ENCODE results near the gene SLC35F3. TPM values are rescaled to one million over a fixed set of nuclear protein-coding genes. Genes with fewer than 3 reads are reported as not detected.

Gene SLC35F3
- total RNA-seq, 1 donor from 2014 or later = 0.36 TPM

DNA sequence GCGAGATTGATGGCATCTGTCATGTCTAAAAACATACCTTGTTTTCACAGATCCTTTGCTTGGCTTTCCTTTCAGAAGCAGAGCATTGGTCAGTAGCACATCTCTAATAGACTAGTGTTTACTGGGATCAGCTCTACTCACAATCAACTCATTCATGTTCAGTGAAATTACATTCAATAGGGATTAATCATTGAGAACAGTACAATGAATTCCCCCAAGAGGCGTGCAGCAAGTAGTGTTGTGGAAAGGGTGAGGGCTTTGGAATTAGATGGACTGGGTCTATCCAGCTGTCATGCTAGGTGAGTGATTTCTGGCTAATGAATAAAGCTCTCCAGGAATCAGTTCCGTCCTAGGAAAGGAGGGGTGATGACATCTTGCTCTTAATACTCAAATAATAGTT lies 313.6 kb downstream of the SLC35F3 start:
- H3K27me3 Mint-ChIP-seq (ENCODE audit: unreplicated experiment) = peaks cover 6% of the 10 kb centered on the region
- H3K27ac Mint-ChIP-seq (ENCODE audit: unreplicated experiment) = no peak overlapping the region
- TF ChIP-seq, protein P1, sequence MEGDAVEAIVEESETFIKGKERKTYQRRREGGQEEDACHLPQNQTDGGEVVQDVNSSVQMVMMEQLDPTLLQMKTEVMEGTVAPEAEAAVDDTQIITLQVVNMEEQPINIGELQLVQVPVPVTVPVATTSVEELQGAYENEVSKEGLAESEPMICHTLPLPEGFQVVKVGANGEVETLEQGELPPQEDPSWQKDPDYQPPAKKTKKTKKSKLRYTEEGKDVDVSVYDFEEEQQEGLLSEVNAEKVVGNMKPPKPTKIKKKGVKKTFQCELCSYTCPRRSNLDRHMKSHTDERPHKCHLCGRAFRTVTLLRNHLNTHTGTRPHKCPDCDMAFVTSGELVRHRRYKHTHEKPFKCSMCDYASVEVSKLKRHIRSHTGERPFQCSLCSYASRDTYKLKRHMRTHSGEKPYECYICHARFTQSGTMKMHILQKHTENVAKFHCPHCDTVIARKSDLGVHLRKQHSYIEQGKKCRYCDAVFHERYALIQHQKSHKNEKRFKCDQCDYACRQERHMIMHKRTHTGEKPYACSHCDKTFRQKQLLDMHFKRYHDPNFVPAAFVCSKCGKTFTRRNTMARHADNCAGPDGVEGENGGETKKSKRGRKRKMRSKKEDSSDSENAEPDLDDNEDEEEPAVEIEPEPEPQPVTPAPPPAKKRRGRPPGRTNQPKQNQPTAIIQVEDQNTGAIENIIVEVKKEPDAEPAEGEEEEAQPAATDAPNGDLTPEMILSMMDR (IDR thresholded peaks at IDR 0.05; ENCODE audit: unreplicated experiment) = no peak

DNA sequence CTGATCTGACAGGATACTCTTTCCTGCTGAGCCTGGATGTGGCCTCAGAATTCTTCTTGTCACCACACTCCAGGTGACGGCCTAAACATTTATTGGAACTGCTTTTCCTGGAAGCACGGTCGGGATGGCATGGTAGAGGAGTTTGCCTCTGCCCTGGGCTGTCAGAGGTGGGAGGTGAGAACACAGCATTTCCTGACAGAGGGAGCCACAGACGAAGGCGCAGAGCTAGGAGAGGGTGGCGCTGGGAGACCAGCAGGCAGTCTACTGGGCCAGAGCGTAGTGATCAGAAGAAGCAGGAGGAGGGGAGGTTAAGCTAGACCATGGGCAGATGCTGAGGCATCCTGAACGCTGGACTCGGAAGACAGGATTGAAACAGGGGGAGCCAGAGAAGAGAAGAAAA lies 315.2 kb downstream of the SLC35F3 start:
- TF ChIP-seq, protein P1 (IDR thresholded peaks at IDR 0.05; ENCODE audit: unreplicated experiment) = no peak
- Mint-ChIP-seq H3K9me3 (ENCODE audit: unreplicated experiment) (no peaks in the 10 kb centered on the region), H3K27ac (ENCODE audit: unreplicated experiment) (no peak overlapping the region), H3K4me1 (ENCODE audit: unreplicated experiment) (peaks cover 6% of the 10 kb centered on the region), H3K4me3 (ENCODE audit: unreplicated experiment) (no peak overlapping the region), H3K27me3 (ENCODE audit: unreplicated experiment) (peaks cover 6% of the 10 kb centered on the region), H3K36me3 (ENCODE audit: low read depth, unreplicated experiment) (no peaks in the 10 kb centered on the region)
- no peak for DNase-seq (ENCODE audit: low spot score)

More for the DNA sequence above, 313.6 kb downstream of the SLC35F3 start:
- no peak overlapping the region for H3K4me3 Mint-ChIP-seq (ENCODE audit: unreplicated experiment)
- no peak for DNase-seq (ENCODE audit: low spot score)
- no peaks in the 10 kb centered on the region for H3K9me3 Mint-ChIP-seq (ENCODE audit: unreplicated experiment)
- H3K36me3 Mint-ChIP-seq (ENCODE audit: low read depth, unreplicated experiment) = no peaks in the 10 kb centered on the region
- H3K4me1 Mint-ChIP-seq (ENCODE audit: unreplicated experiment) = peaks cover 6% of the 10 kb centered on the region

- no peak for DNase-seq (ENCODE audit: low spot score)
- peaks cover 6% of the 10 kb centered on the region for H3K4me1 Mint-ChIP-seq (ENCODE audit: unreplicated experiment)
- no peaks in the 10 kb centered on the region for H3K9me3 Mint-ChIP-seq (ENCODE audit: unreplicated experiment)
- H3K36me3 Mint-ChIP-seq (ENCODE audit: low read depth, unreplicated experiment) = no peaks in the 10 kb centered on the region
- no peak overlapping the region for H3K27ac Mint-ChIP-seq (ENCODE audit: unreplicated experiment)
- peaks cover 2% of the 10 kb centered on the region for H3K27me3 Mint-ChIP-seq (ENCODE audit: unreplicated experiment)
- TF ChIP-seq, protein P1 (IDR thresholded peaks at IDR 0.05; ENCODE audit: unreplicated experiment) = no peak
- no peak overlapping the region for H3K4me3 Mint-ChIP-seq (ENCODE audit: unreplicated experiment)
These were observed 317.1 kb downstream of the SLC35F3 start for GRCh38 chr1:234221601-234222000.

DNA sequence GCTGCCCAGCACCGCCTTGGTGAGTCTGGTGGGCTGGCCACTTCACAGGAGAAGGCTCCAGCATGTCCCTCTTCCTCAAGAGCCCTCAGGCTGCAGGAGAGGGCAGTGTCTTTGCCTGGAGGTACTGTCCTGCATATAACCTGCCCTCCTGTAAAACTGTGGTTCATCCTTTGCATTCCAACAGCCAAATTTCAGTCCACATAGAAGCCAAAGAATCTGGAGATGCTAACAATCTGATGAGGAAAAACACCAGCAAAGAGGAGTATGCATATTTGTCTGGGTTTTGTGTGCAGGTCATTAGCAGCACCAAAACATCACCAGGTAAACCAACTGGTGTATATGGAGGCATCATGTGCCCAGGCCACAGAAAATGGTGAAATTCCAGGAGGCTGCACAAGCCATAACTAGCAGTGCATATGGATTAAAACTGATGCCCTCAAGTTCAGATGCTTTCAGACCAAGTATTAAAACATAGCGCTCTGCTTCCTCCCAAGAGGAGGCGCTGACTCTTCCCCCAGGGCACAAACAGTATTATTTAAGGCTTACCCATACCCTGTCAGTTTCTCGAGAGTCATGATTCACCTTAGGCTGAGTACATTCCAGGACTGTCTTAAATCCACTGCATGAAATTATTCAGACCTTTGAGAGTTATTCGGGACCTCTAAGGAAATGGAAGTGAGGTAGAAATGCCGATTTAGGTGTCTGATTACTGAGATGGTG lies 318.2 kb downstream of the SLC35F3 start:
- no peaks in the 10 kb centered on the region for H3K9me3 Mint-ChIP-seq (ENCODE audit: unreplicated experiment)
- no peak overlapping the region for H3K4me3 Mint-ChIP-seq (ENCODE audit: unreplicated experiment)
- no peak for DNase-seq (ENCODE audit: low spot score)
- H3K27me3 Mint-ChIP-seq (ENCODE audit: unreplicated experiment) = peaks cover 4% of the 10 kb centered on the region
- TF ChIP-seq, protein P1 (IDR thresholded peaks at IDR 0.05; ENCODE audit: unreplicated experiment) = no peak
- no peak overlapping the region for H3K27ac Mint-ChIP-seq (ENCODE audit: unreplicated experiment)
- H3K36me3 Mint-ChIP-seq (ENCODE audit: low read depth, unreplicated experiment) = no peaks in the 10 kb centered on the region
- peaks cover 3% of the 10 kb centered on the region for H3K4me1 Mint-ChIP-seq (ENCODE audit: unreplicated experiment)

- no peak overlapping the region for H3K4me3 Mint-ChIP-seq (ENCODE audit: unreplicated experiment)
These were observed 321.8 kb downstream of the SLC35F3 start for GRCh38 chr1:234226113-234226818.

More at GRCh38 chr1:234226113-234226818, 321.8 kb downstream of the SLC35F3 start:
- no peaks in the 10 kb centered on the region for H3K36me3 Mint-ChIP-seq (ENCODE audit: low read depth, unreplicated experiment)
- no peak for DNase-seq (ENCODE audit: low spot score)
- H3K27ac Mint-ChIP-seq (ENCODE audit: unreplicated experiment) = no peak overlapping the region
- no peaks in the 10 kb centered on the region for H3K9me3 Mint-ChIP-seq (ENCODE audit: unreplicated experiment)
- TF ChIP-seq, protein P1 (IDR thresholded peaks at IDR 0.05; ENCODE audit: unreplicated experiment) = no peak
- H3K27me3 Mint-ChIP-seq (ENCODE audit: unreplicated experiment) = peaks cover 4% of the 10 kb centered on the region
- H3K4me1 Mint-ChIP-seq (ENCODE audit: unreplicated experiment) = peaks cover 2% of the 10 kb centered on the region
